Activated CD8-positive, alpha-beta memory T cell treated with anti-CD3 and anti-CD28 coated beads for 4 hours (primary cell): ENCODE measurements around the gene ABCC3.
A peak's percentile ranks its signal among the peaks of the same experiment; 100 is the strongest.
"Not testable (repeated sequence)": the region's sequence is repeated elsewhere in the genome, so short reads cannot be mapped to it uniquely, and the experiment has no call there.

Source experiments
- DNase-seq, 2 donors: peaks; one replicate each; pipeline ENCODE4 v3.0.0-alpha.2; 2020; ENCODE audit warnings: low read depth in 2 of 2

The ABCC3 gene

DNA sequence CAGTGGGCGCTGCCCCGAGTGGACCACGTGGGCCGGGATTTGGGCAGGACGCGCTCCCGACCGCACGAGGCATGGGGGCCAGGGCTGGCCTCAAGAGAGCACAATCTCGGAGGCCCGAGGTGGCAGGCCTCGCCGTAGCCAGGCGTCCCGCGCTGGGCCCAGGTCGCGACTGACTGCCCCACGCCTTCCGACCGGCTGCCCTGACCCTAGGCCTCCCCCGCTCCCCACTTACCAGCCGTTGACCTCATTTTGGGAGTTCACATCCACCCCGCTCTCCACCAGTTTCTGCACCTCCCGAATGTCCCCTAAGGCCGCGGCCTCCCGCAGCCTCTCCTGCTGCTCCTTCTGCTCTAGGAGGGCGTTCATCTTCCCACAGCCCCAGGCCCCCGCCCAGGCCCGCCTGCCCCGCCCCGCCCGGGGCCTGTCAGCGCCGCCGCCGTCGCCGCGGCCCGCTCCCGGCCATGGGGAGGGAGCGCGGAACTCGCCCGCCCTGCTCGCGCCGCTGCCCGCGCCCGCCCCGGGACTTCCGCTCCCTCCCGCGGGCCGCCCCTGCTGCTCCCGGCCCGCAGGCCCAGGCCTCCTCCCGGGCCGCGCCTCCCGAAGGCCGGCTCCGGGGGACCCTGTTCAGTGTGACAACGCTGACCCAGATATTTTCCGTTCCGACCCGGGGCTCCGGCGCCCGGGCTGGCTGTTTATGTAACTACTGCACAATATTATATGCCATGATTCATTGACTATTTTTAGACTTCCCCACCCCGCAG is 72.8 kb downstream of the ABCC3 start, which contains the start of gene ANKRD40:
Gene ANKRD40, minus strand, starts transcription at position 626 of the 761 bp plus-strand sequence. Its CDS starts 260 bp downstream, at position 366.
- DNase-seq: peak; percentile 81 to 84

DNA sequence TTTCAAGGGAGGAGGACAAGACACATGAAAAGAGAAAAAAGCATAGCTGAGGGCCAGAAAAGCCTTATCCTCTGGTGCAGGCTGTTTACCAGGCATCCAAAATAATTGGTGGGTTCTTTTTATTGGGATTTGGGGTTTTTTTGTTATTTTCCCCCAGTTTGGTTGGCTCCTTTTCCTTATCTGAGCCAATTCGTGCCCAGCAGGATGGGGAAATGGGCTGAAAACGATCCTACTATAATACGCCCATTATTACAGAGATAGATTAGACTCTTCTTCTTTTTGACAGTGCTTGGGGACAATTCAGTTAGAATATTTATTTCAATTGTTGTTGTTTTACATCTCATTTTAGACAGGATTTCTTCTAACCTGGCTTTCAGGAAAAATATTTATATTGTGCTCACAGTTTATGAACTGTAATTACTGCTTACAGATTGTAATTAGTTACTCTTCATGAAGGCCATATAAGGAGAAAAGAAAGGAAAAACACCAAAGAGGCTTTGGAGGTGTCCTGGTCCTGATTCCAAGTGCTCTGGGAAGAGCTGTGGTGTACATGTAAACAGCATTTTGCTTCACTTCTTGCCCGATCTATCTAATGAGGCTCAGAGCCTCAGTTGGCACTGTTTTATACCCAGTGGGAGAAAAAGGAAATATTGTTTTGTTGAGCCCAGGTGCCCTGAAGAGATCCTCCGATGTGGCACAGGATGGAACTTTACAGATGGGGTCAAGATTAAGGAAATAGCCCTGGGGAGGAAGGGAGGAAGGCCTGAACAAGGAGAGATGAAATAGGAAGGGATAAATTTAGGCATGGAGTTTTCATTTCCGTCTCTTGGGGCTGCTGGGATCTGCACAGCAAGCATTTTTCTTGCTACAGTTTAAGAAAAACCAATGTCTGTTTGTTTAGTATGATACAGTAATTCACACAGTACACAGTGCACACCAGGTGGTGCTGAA is 73.6 kb downstream of the ABCC3 start:
- DNase-seq: no peak

GRCh38 chr17:50709053-50709452 is 74.4 kb downstream of the ABCC3 start:
- not testable (repeated sequence) for DNase-seq

- no peak for DNase-seq
Observed at GRCh38 chr17:50710025-50710424, 75.3 kb downstream of the ABCC3 start.

DNA sequence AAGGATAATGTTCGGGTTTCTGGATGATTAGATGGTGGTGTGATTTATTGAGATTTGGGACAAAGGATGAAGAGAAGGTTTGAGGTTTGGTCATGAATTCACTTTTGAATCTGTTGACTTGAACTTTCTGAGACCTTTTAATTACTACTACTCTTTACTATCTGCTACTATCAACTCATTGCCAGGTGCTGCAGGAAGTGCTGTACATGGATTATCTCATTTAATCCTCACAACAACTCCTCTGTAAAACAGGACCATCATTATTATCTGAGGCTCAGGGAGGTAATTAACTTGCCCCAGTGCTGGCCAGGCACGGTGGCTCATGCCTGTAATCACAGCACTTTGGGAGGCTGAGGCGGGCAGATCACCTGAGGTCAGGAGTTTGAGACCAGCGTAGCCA is 76.0 kb downstream of the ABCC3 start:
- no peak for DNase-seq

DNA sequence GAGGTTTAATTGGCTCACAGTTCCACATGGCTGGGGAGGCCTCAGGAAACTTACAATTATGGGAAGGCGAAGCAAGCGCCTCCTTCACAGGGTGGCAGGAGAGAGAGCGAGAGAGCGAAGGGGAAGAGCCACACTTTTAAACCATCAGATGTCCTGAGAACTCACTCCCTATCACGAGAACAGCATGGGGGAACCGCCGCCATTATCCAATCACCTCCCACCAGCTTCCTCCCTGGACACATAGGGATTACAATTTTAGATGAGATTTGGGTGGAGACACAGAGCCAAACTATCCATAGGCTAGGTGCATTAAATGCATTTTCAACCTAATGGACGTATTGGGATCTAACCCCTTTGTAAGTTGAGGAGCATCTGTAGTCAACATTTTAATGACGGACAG is 78.0 kb downstream of the ABCC3 start:
- no peak for DNase-seq

- DNase-seq: no peak
Observed at GRCh38 chr17:50715471-50715870, 80.8 kb downstream of the ABCC3 start.

GRCh38 chr17:50719144-50719923 is 84.7 kb downstream of the ABCC3 start, which contains the start of gene LUC7L3:
TSS of gene LUC7L3 (plus strand) at chr17:50719603. CDS start at chr17:50719733, 130 bp downstream.
- peak; percentile 83 to 87 for DNase-seq

DNA sequence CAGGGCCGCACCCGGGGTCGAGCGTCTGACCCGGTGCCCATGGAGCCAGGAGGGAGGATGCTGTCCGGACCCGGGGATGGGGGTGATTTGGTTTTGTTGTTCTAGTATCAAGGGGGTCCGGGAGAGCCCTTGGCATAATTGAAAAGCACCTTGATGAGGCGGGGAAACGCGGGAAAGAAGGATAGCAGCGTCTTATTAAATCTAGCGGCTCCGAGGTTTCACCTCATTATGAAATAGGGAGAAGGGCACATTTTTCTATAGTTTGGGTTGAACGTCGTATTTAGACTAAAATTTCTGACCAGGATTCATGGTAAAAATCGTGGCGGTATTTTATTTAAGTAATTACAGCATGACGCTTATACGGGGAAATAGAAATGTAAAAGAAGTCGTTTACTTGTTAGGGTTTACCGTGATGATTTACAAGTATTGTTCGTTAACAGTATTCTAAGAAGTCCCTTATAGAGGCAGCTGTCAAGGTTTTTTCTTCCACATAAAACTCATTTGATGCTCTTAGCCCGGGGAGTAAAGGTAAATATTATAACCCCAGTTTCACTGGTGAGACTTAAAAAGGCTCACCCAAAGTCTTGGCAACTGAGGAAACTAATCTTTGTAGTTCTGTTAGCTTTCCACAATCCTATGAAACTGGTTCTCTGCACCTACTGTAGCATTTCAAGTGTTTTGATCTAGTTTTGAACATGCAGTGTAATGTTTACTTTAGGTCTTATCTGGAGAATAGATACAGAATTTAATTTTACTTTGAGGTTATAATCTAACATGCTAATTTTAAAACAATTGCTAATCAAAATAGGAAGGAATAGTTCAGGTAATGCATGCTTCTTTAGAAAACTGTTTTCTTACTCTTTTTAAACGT is 85.5 kb downstream of the ABCC3 start:
- no peak for DNase-seq

GRCh38 chr17:50721194-50722010 is 86.7 kb downstream of the ABCC3 start:
- no peak for DNase-seq

DNA sequence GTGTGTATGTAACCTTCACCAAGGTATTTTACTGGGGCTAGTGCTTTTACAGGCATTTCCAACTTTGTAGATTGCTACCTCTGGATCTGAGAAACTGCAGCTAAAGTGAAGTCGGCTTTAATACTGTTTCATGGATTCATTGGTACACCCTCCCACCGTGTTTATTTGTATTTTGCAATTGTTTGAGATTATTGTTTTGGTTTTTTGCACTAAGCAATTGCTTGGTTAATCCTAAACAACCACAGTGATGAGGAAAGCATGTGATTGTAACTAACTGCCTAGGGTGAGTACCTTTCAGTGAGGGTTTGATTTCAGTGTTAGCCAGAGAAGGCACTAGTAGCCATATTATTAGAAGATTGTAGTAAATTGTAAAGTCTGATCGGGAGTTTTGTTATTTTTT is 88.1 kb downstream of the ABCC3 start:
- DNase-seq: no peak

DNA sequence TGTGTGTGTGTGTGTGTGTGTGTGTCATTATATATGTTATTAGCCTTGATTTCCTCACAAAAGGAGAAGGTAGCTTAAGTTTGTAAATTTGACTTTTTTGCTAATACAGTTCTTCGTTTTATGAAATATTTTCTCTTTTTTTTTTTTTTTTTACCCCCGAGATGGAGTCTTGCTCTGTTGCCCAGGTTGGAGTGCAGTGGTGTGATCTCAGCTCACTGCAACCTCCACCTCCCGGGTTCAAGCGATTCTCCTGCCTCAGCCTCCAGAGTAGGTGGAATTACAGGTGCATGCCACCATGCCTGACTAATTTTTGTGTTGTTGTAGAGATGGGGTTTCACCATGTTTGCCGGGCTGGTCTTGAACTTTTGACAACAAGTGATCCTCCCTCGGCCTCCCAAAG is 89.9 kb downstream of the ABCC3 start:
- DNase-seq: not testable (repeated sequence)

GRCh38 chr17:50725769-50726655 is 91.3 kb downstream of the ABCC3 start:
- no peak for DNase-seq

DNA sequence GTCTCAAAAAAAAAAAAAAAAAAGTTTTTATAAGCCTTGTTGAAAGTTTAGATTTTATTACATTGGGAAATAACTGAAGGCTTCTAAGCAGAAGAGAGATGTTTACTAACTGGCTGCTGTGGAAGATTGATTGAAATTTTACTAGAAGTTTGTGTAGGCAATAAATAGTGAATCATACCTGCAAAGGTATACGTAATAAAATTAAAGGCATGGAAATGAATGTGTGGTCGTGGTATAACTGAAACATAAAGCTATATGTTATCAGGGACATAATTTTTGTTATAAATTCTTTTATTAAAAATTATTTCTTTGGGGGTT is 93.4 kb downstream of the ABCC3 start:
- DNase-seq: no peak

GRCh38 chr17:50728881-50729765 is 94.4 kb downstream of the ABCC3 start:
- DNase-seq: no peak

- no peak for DNase-seq
Observed at GRCh38 chr17:50731575-50732460, 97.1 kb downstream of the ABCC3 start.

DNA sequence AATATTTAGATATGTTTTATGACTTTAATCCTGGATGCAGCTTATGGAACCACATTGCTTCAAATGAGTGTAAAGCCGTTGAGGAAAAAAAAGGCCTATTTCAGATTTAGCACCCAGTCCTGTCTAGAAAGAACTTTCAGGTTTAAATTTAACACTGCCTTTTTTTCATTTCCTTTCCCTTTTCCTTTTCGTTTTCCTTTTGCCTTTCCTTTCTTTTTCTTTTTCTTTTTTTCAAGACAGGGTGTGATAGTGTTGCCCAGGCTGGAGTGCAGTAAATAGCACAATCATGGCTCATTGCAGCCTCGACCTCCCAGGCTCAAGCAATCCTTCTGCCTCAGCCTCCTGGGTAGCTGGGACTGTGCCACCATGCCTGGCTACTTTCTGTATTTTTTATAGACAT is 100.6 kb downstream of the ABCC3 start:
- no peak for DNase-seq
